Left colon (tissue), 2 donors: ENCODE results near the gene EXOSC7. TPM values are rescaled to one million over a fixed set of nuclear protein-coding genes. Genes with fewer than 3 reads are reported as not detected.

Experiments
- ATAC-seq: fragments of 200-7000 bp; cut with Tn5 transposase; one replicate; pipeline ENCODE4 v1.9.1; 2020; ENCODE audit warnings: mild to moderate bottlenecking, moderate library complexity
- DNase-seq, 2 donors: peaks; one replicate each; pipeline ENCODE4 v3.0.0-alpha.2; 2020
- intact Hi-C, 2 donors: fragments of 100-400 bp; cut with DNase I in 1 of 2; cut with micrococcal nuclease in 1 of 2; formaldehyde crosslinking; loops; one replicate each; pipeline versions ENCODE4 v1.11.2 to v1.14.0; 2022; cut with DNase I, micrococcal nuclease
- total RNA-seq, 2 donors: library from RNA; stranded (reverse); fragmentation: NEBNext Ultra II Directional; extraction: Animal tissue kit (Norgen Biotek cat#: 25700); gene quantifications; one replicate each; pipeline ENCODE4 v1.2.1, GENCODE V29; 2021
- donor health status: DM: no; HTN: no; CAD: no.
- donor health status: DM: yes; HTN: yes; CAD: no.

Gene EXOSC7
- total RNA-seq, 2 donors from 2014 or later = 18.9 to 22.2 TPM

- DNase-seq = no peak
- ATAC-seq = no peak
- intact Hi-C loops = no loop called here
These were observed 13.1 kb downstream of the EXOSC7 start for GRCh38 chr3:44989141-44989540.

GRCh38 chr3:44989636-44990373 lies 13.8 kb downstream of the EXOSC7 start:
- intact Hi-C loops = no loop called here
- DNase-seq = no peak
- ATAC-seq = no peak

GRCh38 chr3:44991326-44991725 lies 15.3 kb downstream of the EXOSC7 start:
- intact Hi-C loops = no loop called here
- DNase-seq = no peak
- no peak for ATAC-seq

- intact Hi-C loops = no loop called here
- ATAC-seq = no peak
These were observed 16.8 kb downstream of the EXOSC7 start for GRCh38 chr3:44992555-44993470.

GRCh38 chr3:44993471-44994205 lies 17.6 kb downstream of the EXOSC7 start:
- peak; percentile 67 for ATAC-seq
- intact Hi-C loops = no loop called here
- no peak for DNase-seq

More at GRCh38 chr3:44992555-44993470, 16.8 kb downstream of the EXOSC7 start:
- no peak for DNase-seq

GRCh38 chr3:44995142-44995770 lies 19.2 kb downstream of the EXOSC7 start:
- intact Hi-C loops = no loop called here
- DNase-seq (no peak), ATAC-seq (no peak)

- DNase-seq (no peak), ATAC-seq (peak; percentile 31)
- intact Hi-C loops = no loop called here
These were observed 20.5 kb downstream of the EXOSC7 start for GRCh38 chr3:44996556-44996969.

GRCh38 chr3:44999782-45000181 lies 23.7 kb downstream of the EXOSC7 start:
- intact Hi-C loops = no loop called here
- DNase-seq (peak in 1 of 2 donors; percentile 44), ATAC-seq (peak; percentile 69)

- intact Hi-C loops = no loop called here
- ATAC-seq = no peak
These were observed 24.8 kb downstream of the EXOSC7 start for GRCh38 chr3:45000823-45001222.

GRCh38 chr3:45001738-45002137 lies 25.7 kb downstream of the EXOSC7 start:
- DNase-seq (no peak), ATAC-seq (no peak)
- intact Hi-C loops = no loop called here

More at GRCh38 chr3:45000823-45001222, 24.8 kb downstream of the EXOSC7 start:
- DNase-seq = no peak

GRCh38 chr3:45002139-45002660 lies 26.2 kb downstream of the EXOSC7 start:
- no peak for DNase-seq
- intact Hi-C loops = no loop called here
- ATAC-seq = no peak

- intact Hi-C loops = no loop called here
- ATAC-seq (no peak), DNase-seq (no peak)
These were observed 26.7 kb downstream of the EXOSC7 start for GRCh38 chr3:45002720-45003119.

- DNase-seq (no peak), ATAC-seq (no peak)
- intact Hi-C loops = no loop called here
These were observed 27.4 kb downstream of the EXOSC7 start for GRCh38 chr3:45003406-45003805.

- DNase-seq (no peak), ATAC-seq (no peak)
- intact Hi-C loops = no loop called here
These were observed 27.8 kb downstream of the EXOSC7 start for GRCh38 chr3:45003859-45004258.

GRCh38 chr3:45007091-45007490 lies 31.0 kb downstream of the EXOSC7 start:
- intact Hi-C loops = no loop called here
- no peak for ATAC-seq
- DNase-seq = no peak

- no peak for DNase-seq
- intact Hi-C loops = no loop called here
- no peak for ATAC-seq
These were observed 32.1 kb downstream of the EXOSC7 start for GRCh38 chr3:45008117-45008516.

GRCh38 chr3:45009868-45010267 lies 33.8 kb downstream of the EXOSC7 start:
- ATAC-seq = no peak
- DNase-seq = no peak
- intact Hi-C loops = no loop called here

GRCh38 chr3:45010811-45011333 lies 34.8 kb downstream of the EXOSC7 start:
- ATAC-seq = no peak
- DNase-seq = no peak
- intact Hi-C loops = no loop called here
